GM12872 (cell line): ENCODE data around the gene DACT2.

ENCODE experiments used
- TF ChIP-seq, protein P1 (sequence below): IDR thresholded peaks from 3 replicates; pipeline ENCODE4 v1.5.1; 2011; ENCODE audit warnings: low read depth, mild to moderate bottlenecking, low read length, moderate library complexity; ENCODE audit not compliant: insufficient read depth

Gene DACT2

DNA sequence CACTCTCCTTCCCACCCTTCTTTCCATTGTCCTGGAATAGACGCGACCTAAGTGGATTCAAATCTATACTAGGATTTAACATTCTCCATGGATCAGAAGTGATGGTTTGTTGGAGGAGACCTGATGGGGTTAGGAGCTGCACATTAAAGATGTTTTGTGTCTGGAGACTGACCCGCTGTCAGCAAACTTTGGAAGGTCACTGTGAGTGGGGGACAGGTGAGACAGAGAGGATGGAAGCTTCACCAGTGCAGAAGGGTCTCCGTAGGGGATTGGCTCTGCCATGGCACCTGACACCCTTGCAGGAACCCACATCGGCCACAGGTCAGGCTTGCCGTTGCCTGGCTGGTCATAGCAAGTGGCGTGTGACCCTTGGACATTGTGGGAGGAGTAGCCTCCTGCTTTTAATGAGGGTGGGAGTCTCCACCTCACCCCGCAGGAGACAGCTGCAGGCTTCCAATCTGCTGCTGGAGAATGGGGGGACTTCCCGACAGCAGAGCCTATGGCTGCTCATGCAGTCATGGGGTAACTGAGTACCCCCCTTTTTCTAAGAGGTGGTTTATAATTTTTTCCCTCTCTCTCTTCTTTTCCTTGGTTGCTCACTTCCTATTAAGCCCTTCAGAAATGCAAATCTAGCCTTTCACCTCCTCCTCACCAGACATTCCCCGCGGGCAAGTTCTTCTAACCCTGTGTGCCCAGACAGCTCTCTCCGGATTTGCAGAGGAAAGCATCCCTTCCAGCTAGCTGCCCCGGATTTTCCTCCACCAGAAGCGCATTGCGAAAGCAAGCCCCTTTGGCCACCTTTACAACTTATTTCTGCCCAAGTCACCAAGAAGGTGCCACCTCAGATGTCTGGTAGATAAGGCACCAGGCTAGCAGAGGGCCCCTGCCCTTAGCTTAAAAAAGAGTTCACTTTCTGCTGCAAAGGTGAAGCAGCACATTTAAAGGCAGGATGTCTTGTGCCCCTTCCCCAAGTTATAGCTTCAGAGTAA is 53.5 kb downstream of the DACT2 start:
- TF ChIP-seq, protein P1, sequence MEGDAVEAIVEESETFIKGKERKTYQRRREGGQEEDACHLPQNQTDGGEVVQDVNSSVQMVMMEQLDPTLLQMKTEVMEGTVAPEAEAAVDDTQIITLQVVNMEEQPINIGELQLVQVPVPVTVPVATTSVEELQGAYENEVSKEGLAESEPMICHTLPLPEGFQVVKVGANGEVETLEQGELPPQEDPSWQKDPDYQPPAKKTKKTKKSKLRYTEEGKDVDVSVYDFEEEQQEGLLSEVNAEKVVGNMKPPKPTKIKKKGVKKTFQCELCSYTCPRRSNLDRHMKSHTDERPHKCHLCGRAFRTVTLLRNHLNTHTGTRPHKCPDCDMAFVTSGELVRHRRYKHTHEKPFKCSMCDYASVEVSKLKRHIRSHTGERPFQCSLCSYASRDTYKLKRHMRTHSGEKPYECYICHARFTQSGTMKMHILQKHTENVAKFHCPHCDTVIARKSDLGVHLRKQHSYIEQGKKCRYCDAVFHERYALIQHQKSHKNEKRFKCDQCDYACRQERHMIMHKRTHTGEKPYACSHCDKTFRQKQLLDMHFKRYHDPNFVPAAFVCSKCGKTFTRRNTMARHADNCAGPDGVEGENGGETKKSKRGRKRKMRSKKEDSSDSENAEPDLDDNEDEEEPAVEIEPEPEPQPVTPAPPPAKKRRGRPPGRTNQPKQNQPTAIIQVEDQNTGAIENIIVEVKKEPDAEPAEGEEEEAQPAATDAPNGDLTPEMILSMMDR: no peak

GRCh38 chr6:168265394-168265793 is 54.2 kb downstream of the DACT2 start:
- TF ChIP-seq, protein P1: no peak

- TF ChIP-seq, protein P1: no peak
These were observed 54.8 kb downstream of the DACT2 start for GRCh38 chr6:168264593-168265335.

DNA sequence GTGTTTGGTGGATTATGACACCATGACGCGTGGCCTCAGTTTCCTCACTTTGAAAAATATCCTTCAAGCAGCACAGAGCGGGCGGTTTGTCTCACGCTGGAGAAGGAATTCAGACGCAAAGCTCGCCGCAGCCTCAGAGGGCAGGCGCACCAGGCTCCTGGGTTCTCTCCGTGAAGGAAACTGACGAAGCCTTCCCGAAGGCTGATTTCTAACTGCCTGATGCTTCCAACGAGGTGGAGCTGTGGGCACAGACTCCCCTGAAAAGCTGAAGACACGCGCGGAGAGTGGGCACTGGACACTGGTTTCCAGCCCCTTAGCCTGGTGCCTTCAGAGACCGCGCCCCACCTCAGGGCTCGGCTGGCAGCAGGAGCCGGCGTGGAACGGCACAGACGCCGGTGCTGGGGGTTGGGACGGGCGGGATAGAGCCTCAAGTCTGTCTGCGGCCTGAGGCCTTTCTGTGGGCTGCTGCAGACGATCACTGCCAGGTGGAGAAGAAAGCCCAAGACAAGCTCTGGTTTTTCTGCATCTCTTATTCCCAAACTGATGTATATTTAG is 56.1 kb downstream of the DACT2 start:
- TF ChIP-seq, protein P1: no peak

DNA sequence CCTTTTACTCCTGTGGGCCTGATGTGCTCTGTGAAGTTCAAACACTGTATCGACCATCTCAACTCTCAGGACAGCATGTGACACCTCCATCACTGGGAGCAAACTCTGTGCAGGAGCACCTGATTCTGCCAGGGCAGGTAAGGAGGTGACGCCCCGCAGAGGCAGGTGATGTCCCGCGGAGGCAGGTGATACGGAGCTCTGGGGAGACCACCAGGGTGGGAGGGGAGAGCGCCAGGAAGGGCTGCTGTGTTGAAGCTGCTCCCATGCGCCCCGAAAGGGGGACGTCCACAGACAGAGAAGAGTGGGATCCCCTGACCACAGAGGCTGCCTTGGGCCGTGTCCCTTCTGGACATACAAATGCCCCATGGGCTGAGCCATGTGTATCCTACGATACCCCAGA is 58.3 kb downstream of the DACT2 start:
- TF ChIP-seq, protein P1: no peak

- TF ChIP-seq, protein P1: no peak
These were observed 59.1 kb downstream of the DACT2 start for GRCh38 chr6:168260420-168260987.

DNA sequence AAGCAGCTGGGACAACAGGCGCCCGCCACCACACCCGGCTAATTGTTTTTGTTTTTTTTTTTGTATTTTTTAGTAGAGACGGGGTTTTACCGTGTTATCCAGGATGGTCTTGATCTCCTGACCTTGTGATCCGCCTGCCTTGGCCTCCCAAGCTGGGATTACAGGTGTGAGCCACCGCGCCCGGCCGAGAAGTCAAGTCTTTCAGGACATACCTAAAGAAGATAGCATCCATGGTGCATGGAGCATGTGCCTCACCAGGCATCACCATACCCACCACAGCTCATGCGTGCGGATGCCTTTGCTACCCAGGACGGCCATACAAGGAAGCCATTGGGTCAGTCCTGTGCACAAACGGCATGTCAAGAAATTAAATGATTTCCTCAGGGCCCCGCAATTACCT is 60.8 kb downstream of the DACT2 start:
- TF ChIP-seq, protein P1: no peak
